Astrocyte (in vitro differentiated cells and primary cell): Measurements from ENCODE around the gene PLXNB1.
"Not testable (repeated sequence)": the region's sequence is repeated elsewhere in the genome, so short reads cannot be mapped to it uniquely, and the experiment has no call there.

ENCODE experiments used
- EZH2 ChIP-seq: IDR thresholded peaks from 2 replicates; pipeline ENCODE4 v1.6.1; 2012; ENCODE audit warnings: mild to moderate bottlenecking, low read length, inconsistent platforms; ENCODE audit not compliant: insufficient read depth
- TF ChIP-seq, protein P1 (sequence below): IDR thresholded peaks from 2 replicates; pipeline ENCODE4 v1.5.1; 2011; ENCODE audit warnings: low read depth, mild to moderate bottlenecking, inconsistent platforms, low read length, moderate library complexity; ENCODE audit not compliant: insufficient read depth

DNA sequence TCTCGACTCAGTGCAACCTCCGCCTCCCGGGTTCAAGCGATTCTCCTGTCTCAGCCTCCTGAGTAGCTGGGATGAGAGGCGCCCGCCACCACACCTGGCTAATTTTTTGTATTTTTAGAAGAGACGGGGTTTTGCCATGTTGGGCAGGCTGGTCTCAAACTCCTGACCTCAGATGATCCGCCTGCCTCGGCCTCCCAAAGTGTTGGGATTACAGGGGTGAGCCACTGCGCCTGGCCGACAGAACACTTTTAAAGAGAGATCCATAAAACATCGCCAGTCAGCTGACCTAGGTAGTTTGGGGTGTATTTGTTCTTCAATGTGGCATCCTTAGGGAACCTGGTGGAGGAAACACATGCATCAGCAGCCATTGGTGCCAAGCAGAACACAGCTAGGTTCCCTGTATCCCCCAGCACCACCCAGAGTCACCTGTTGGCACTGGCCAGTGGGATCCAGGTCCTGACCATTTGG, 28.4 kb downstream of the PLXNB1 start:
- TF ChIP-seq, protein P1, sequence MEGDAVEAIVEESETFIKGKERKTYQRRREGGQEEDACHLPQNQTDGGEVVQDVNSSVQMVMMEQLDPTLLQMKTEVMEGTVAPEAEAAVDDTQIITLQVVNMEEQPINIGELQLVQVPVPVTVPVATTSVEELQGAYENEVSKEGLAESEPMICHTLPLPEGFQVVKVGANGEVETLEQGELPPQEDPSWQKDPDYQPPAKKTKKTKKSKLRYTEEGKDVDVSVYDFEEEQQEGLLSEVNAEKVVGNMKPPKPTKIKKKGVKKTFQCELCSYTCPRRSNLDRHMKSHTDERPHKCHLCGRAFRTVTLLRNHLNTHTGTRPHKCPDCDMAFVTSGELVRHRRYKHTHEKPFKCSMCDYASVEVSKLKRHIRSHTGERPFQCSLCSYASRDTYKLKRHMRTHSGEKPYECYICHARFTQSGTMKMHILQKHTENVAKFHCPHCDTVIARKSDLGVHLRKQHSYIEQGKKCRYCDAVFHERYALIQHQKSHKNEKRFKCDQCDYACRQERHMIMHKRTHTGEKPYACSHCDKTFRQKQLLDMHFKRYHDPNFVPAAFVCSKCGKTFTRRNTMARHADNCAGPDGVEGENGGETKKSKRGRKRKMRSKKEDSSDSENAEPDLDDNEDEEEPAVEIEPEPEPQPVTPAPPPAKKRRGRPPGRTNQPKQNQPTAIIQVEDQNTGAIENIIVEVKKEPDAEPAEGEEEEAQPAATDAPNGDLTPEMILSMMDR = not testable (repeated sequence)
- TF ChIP-seq EZH2 = not testable (repeated sequence)
